Muscle of leg (tissue), 11 donors: ENCODE measurements around the gene ZDHHC1. TPM values are rescaled to one million over a fixed set of nuclear protein-coding genes. Genes with fewer than 3 reads are reported as not detected.

Experiments
- DNase-seq: peaks from one replicate; pipeline ENCODE4 v3.0.0; 2013
- H3K27ac ChIP-seq: one replicate; pipeline ENCODE4 v1.5.1; 2013; ENCODE audit warnings: mild to moderate bottlenecking, low read length, control low read depth
- H3K27me3 ChIP-seq: one replicate; pipeline ENCODE4 v1.6.1; 2013; ENCODE audit warnings: low read length; ENCODE audit not compliant: control insufficient read depth, insufficient read depth
- H3K36me3 ChIP-seq: one replicate; pipeline ENCODE4 v1.6.1; 2013; ENCODE audit warnings: low read length; ENCODE audit not compliant: control insufficient read depth, insufficient read depth
- H3K4me1 ChIP-seq: one replicate; pipeline ENCODE4 v1.6.1; 2013; ENCODE audit warnings: low read length; ENCODE audit not compliant: control insufficient read depth, insufficient read depth
- H3K4me3 ChIP-seq: one replicate; pipeline ENCODE4 v1.5.1; 2013; ENCODE audit warnings: low read length, control low read depth
- H3K9me3 ChIP-seq: replicated peaks from 2 replicates; pipeline ENCODE4 v1.6.1; 2013; ENCODE audit warnings: low read depth, low read length; ENCODE audit not compliant: control insufficient read depth
- WGBS: methylation state at CpG from one replicate; pipeline ENCODE4 v1.1.5; 2013; ENCODE audit warnings: missing lambda C conversion rate; ENCODE audit not compliant: insufficient coverage; 5-methylcytosine and 5-hydroxymethylcytosine counted together
- polyA plus RNA-seq, 8 donors: library from polyadenylated mRNA; unstranded; fragments of 120-200 nt; gene quantifications; one replicate each; pipeline versions ENCODE4 v1.2.1 to v1.2.3, GENCODE V29; 2013; ENCODE audit warnings: inconsistent platforms in 1 of 8, low replicate concordance in 1 of 8; ENCODE audit not compliant: insufficient read length in 8 of 8, insufficient read depth in 1 of 8
- total RNA-seq: library from RNA; stranded (reverse); fragments of 120-200 nt; gene quantifications from one replicate; pipeline ENCODE4 v1.2.4, GENCODE V29; 2013

The ZDHHC1 gene
- total and polyA plus RNA-seq, 9 donors, result 19.7 to 42.4 (median 24.1) TPM

GRCh38 chr16:67431775-67432505, 15.7 kb upstream of the ZDHHC1 start:
- peaks cover 17% of the 10 kb centered on the region for H3K36me3 ChIP-seq
- H3K4me1 ChIP-seq, result peaks cover 51% of the 10 kb centered on the region
- no peaks in the 10 kb centered on the region for H3K9me3 ChIP-seq
- H3K27me3 ChIP-seq, result peaks cover 39% of the 10 kb centered on the region
- no peak for DNase-seq
- H3K4me3 ChIP-seq, result peak overlapping the region; percentile 47
- no peak overlapping the region for H3K27ac ChIP-seq
- 16% methylated on average over 7 of the region's 13 CpGs for WGBS

- DNase-seq, result peak; percentile 80
- Histone ChIP-seq H3K4me3 (peak within 1 kb of the TSS; percentile 47), H3K27ac (no peak within 1 kb of the TSS), H3K36me3 (peaks cover 10% of the 10 kb centered on the region), H3K27me3 (peaks cover 39% of the 10 kb centered on the region), H3K4me1 (peaks cover 59% of the 10 kb centered on the region), H3K9me3 (no peaks in the 10 kb centered on the region)
- under 1% methylated on average over 74 of the region's 87 CpGs for WGBS
Measured at GRCh38 chr16:67430977-67431774, 14.9 kb upstream of the ZDHHC1 start, which contains the start of gene HSD11B2. HSD11B2 (plus strand) TSS chr16:67431121; CDS start chr16:67431249, 128 bp downstream.

- H3K9me3 ChIP-seq, result no peaks in the 10 kb centered on the region
- H3K4me3 ChIP-seq, result peak overlapping the region; percentile 24
- WGBS, result 2% methylated on average over 50 of the region's 53 CpGs
- H3K4me1 ChIP-seq, result peaks cover 65% of the 10 kb centered on the region
- H3K36me3 ChIP-seq, result peaks cover 4% of the 10 kb centered on the region
- H3K27ac ChIP-seq, result no peak overlapping the region
- DNase-seq, result no peak
- peaks cover 43% of the 10 kb centered on the region for H3K27me3 ChIP-seq
Measured at GRCh38 chr16:67430504-67430976, 14.3 kb upstream of the ZDHHC1 start.

GRCh38 chr16:67429799-67430503, 13.7 kb upstream of the ZDHHC1 start:
- WGBS, result 24% methylated on average over 9 of the region's 13 CpGs
- H3K27me3 ChIP-seq, result peaks cover 46% of the 10 kb centered on the region
- H3K36me3 ChIP-seq, result no peaks in the 10 kb centered on the region
- H3K4me3 ChIP-seq, result peak overlapping the region; percentile 24
- peaks cover 65% of the 10 kb centered on the region for H3K4me1 ChIP-seq
- no peaks in the 10 kb centered on the region for H3K9me3 ChIP-seq
- H3K27ac ChIP-seq, result no peak overlapping the region
- DNase-seq, result no peak

- H3K27ac ChIP-seq, result no peak overlapping the region
- H3K4me3 ChIP-seq, result no peak overlapping the region
- 92% methylated on average over 3 of the region's 3 CpGs for WGBS
- peaks cover 72% of the 10 kb centered on the region for H3K4me1 ChIP-seq
- no peaks in the 10 kb centered on the region for H3K36me3 ChIP-seq
- DNase-seq, result no peak
- H3K9me3 ChIP-seq, result no peaks in the 10 kb centered on the region
- peaks cover 50% of the 10 kb centered on the region for H3K27me3 ChIP-seq
Measured at GRCh38 chr16:67429053-67429798, 12.9 kb upstream of the ZDHHC1 start.

GRCh38 chr16:67428146-67428731, 12.0 kb upstream of the ZDHHC1 start:
- WGBS, result 34% methylated on average over 8 of the region's 11 CpGs

GRCh38 chr16:67426950-67427349, 10.7 kb upstream of the ZDHHC1 start:
- H3K4me1 ChIP-seq, result peaks cover 70% of the 10 kb centered on the region
- H3K36me3 ChIP-seq, result no peaks in the 10 kb centered on the region
- no peak overlapping the region for H3K4me3 ChIP-seq
- H3K27me3 ChIP-seq, result peaks cover 45% of the 10 kb centered on the region
- H3K27ac ChIP-seq, result peak overlapping the region; percentile 62
- 44% methylated on average over 6 of the region's 7 CpGs for WGBS
- no peaks in the 10 kb centered on the region for H3K9me3 ChIP-seq
- peak; percentile 80 for DNase-seq

More at GRCh38 chr16:67428146-67428731, 12.0 kb upstream of the ZDHHC1 start:
- Histone ChIP-seq H3K4me1 (peaks cover 78% of the 10 kb centered on the region), H3K27ac (no peak overlapping the region), H3K27me3 (peaks cover 48% of the 10 kb centered on the region), H3K9me3 (no peaks in the 10 kb centered on the region), H3K4me3 (no peak overlapping the region), H3K36me3 (no peaks in the 10 kb centered on the region)
- peak; percentile 73 for DNase-seq

GRCh38 chr16:67426022-67426421, 9.7 kb upstream of the ZDHHC1 start:
- 78% methylated on average over 5 of the region's 7 CpGs for WGBS
- peak overlapping the region; percentile 7 for H3K27ac ChIP-seq
- H3K9me3 ChIP-seq, result no peaks in the 10 kb centered on the region
- H3K36me3 ChIP-seq, result no peaks in the 10 kb centered on the region
- H3K27me3 ChIP-seq, result peaks cover 39% of the 10 kb centered on the region
- no peak overlapping the region for H3K4me3 ChIP-seq
- H3K4me1 ChIP-seq, result peaks cover 64% of the 10 kb centered on the region
- no peak for DNase-seq

- WGBS, result no CpG with 5 or more reads among the region's 4 CpGs
- Histone ChIP-seq H3K4me1 (peaks cover 62% of the 10 kb centered on the region), H3K9me3 (no peaks in the 10 kb centered on the region), H3K27ac (peak overlapping the region; percentile 42), H3K4me3 (no peak overlapping the region), H3K36me3 (no peaks in the 10 kb centered on the region), H3K27me3 (peaks cover 38% of the 10 kb centered on the region)
- DNase-seq, result peak; percentile 78
Measured at GRCh38 chr16:67425580-67425979, 9.3 kb upstream of the ZDHHC1 start.
